Fibroblast of peridontal ligament (primary cell): ENCODE data around the gene CTSD.
"Not testable (repeated sequence)": the region's sequence is repeated elsewhere in the genome, so short reads cannot be mapped to it uniquely, and the experiment has no call there.

Experiments used
- DNase-seq: peaks from one replicate; pipeline ENCODE4 v3.0.0-alpha.2; 2010; ENCODE audit errors: extremely low read depth

CTSD gene

DNA sequence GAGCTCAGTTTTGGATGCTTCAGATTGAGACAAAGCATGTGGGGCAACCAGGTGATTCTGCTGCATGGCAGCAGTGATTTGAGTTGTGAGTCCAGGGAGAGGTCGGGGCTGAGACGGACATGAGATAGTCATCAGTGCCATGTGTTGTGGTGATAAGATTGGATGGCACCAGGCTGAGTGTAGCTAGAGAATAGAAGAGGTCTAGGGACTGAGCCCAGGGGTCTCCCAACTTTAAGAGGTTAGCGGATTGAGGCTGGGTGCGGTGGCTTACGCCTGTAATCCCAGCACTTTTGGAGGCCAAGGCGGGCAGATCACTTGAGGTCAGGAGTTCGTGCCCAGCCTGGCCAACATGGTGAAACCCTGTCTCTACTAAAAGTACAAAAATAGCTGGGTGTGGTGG, 6.3 kb upstream of the CTSD start:
- DNase-seq = no peak

GRCh38 chr11:1769304-1769936, 5.7 kb upstream of the CTSD start:
- not testable (repeated sequence) for DNase-seq

DNA sequence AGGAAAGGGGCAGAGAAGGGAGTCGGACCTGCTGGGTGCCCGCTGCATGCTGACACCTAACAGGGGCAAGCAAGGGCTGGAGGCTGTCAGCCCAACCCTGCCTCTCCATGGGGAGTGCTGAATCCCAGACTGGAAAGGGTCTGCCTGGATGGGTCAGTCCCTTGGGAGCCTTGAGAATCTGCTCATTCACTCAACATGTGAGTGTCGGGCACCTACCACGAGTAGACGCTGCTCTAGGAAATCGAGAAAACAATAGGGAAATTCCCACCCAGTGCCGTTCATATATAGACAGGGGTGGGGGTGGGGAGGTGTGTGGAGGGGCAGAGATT, 4.4 kb upstream of the CTSD start:
- no peak for DNase-seq

DNA sequence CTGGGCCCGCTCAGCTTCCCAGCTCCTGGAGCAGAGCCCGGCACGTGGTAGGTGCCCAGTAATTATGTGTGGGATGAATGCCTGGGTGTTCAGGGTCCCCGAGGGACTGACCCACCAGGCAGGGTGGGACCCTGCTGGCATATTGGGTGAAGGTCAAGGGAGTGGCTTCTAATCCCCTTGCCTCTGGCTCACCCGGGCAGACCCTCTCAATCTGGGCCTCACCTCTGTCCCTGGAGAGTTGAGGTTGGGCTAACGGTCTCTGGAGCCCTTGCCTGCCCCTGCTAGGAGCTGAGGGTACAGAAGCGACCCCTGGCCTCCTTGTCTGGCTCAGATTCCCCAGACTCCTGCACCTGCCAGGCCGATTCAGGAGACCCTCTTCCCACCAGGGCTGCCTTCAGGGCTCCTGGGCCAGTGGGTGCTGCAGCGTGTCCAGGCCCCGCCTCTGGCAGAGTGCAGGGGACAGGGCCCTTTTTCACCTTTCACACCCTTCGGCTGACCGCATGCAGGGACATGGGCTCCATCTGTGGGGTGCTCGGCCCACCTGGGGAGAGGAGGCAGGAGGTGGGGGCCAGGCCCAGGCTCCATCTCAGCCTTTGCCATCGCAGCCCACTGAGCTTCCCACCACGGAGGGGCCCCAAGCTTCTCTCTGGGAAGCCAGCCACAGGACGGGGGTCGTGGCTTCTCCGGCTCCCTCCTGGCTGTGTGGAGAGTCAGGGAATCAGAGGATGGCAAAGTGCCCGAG, 3.8 kb upstream of the CTSD start:
- no peak for DNase-seq

- DNase-seq = no peak
Observed at GRCh38 chr11:1766719-1767398, 3.1 kb upstream of the CTSD start.

GRCh38 chr11:1765871-1766718, 2.4 kb upstream of the CTSD start:
- no peak for DNase-seq

- DNase-seq = no peak
Observed at GRCh38 chr11:1763336-1763795, 361 bp downstream of the CTSD start.

DNA sequence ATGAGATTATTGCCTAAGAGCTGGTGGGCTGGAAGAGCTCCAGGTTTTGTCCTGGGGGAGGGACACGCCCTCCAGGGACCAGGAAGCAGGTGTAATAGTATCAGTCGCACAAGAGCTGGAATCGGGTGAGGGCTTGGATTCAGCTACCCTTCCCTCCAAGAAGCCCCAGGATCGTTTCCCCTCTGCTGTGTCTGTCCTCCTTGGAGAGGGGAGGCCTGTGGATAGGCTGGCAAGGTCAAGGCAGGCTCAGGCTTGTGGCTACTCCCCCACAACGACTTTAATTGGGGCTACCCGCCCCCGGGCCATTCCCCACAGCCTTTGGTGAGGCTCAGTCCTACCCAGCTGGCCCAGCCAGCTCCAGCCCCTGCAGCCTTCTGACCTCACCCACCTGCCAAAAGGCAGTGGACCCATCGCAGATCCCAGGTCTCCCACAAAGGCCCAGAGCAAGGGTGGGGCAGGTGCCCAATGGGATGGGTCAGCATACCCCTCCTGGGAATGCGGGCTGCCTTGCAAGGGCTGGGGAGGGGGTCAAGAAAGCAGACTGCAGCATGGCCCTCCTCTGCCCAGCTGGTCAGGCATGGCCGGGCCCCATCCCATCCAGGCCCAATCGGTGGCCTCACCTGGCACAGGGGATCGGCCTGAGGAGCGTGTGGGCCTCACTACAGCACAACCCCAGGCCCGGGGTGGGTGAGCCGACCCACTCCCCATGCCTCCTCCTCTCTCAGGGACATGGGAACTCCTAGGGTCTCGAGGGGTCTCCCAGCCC, 1.0 kb downstream of the CTSD start:
- no peak for DNase-seq

DNA sequence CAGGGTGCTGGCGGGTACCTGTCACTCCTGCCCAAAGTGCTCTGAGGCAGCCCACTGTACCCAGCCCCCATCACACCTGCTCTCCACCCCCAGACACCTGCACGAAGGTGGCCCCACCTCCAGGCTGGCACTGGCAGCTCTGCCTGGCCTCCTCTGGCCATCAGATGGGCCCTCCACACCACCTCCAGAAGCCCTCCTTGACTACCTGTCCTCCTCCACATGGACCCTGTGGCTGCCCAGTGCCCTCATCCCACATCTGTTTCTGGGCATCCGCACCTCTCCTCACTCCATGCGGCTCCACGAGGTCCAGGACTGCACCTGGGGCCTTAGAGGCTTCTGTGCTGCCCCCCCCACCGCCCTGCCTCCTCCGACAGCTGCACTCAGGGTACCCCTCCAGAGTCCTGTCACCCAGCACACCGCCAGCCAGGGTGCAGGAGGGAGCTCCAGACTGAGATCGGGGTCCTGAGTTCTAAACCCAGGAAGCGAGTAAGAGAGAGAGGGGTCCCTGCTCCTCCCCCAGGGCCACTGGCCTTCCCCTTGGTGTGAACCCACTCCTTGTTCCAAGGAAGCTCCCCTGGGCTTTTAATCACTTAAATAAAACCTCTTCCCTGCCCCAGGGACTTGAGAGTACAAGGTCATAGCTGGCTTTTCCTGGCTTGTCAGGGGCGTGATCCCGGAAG, 1.7 kb downstream of the CTSD start:
- DNase-seq = no peak

DNA sequence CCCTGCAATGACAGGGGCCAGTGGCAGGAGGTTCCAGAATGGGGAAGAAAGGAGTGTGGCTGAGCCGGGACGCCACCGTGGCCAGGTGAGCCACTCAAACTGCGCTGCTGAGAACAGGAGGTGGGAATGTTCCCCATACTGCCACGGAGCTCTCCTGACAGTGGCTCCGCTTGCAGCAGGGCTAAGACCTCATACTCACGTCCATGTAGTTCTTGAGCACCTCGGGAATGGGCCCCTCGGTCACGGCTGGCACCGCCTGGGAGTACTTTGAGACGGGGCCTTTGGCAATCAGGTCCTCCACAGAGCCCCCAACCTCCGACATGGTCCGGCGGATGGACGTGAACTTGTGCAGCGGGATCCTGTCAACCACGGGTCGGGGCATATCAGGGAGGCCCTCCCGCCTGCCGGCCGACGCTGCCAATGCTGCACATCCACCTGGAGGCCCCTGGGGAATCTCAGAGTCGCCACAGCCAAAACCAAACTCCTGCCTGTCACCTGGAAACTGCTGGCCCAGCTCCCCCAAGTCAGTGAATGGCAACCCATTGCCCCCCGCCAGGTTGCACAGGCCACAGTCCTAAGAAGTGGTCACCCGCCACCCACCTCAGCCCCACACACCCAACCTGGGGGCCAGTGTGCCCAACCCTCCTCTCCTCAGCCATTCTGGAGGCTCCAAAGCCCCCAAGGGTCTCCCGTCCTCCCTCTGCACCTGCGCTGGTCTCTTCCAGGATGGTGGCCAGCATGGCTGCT, 2.4 kb downstream of the CTSD start:
- DNase-seq = no peak

DNA sequence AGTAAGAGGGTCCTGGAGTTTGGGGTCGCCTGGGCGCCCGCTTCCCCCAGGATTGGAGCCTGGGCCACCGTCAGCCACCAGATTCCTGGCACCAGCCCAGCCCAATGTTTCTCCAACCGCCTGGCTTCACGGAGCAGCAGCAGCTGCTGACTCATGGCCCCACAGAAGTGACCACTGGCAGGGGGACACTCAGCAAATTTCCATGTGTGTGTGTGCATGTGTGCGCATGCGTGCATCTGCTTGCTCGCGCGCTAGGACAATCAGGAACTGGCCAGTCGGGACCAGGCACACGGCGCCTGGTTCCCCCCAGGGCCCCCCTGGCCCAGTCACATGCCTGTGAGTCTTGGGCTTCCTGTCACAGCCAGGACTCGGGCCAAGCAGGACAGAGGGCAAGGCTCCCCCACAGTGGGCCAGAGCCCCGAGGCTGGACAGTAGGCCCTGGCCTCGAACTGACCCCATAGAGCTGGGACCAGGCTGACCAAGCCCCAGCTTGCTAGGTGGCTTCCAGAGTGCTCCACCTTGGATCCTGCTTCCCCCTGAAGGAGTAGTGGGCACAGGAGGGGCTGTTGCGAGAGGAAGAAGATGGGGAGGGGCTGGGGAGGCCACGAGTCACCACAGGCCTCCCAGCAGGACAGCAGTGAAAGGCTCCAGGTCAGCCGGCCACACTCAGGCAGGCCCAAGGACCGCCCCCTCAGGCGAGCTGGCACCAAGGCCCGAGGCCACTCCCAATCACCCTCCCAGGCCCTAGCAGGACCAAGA, 3.2 kb downstream of the CTSD start:
- no peak for DNase-seq

GRCh38 chr11:1759851-1760220, 3.9 kb downstream of the CTSD start:
- no peak for DNase-seq

DNA sequence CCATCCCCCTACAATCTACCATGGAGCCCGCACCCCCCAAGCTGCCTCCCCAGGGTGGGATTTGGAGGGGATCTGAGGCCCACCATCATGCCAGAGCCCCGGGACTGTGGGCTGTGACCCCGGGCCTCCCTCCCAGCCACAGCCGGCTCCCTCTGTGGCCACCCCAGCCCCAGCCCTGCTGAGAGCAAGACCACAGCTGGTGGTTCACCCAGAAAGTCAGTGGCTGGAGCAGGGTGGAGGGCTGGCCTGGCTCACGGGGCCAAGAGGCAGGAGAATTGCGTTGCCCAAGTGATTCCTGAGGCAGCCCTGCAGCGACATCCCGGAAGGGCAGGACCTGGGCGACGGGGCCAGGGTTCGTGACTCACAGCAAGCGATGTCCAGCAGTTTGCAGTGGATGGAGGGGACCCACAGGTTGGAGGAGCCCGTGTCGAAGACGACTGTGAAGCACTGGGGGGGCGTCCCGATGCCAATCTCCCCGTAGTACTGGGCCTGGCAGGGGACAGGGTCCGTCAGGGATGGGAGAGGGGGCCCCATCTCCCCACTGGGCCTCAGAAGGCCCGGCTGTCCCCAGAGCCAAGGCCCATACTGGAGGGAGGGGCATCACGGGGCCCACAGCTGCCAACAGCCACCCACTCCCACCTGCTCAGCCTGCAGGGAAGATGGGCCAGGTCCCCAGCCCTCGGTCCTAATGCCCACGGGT, 4.4 kb downstream of the CTSD start:
- DNase-seq = no peak

DNA sequence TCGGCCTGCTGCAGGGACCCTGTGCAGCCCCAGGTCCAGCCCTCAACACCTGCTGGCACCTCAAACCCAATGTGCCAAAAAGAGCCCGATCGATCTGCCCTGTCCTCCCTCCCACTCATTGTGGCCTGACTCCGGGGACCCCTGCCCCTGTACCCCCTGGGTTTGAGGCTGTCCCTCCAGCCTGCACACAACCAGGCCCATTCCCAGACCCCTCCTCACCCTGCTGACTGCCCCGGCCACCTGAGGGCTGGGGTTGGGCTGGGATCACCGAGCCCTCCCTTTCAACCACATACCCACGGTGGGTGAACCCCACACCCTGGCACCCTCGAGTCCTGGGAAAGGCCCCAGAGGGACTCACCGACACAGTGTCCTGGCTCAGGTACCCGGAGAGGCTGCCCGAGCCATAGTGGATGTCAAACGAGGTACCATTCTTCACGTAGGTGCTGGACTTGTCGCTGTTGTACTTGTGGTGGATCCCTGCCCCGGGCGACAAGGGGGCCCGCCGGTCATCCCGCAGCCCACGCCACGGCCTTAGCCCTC, 5.0 kb downstream of the CTSD start:
- DNase-seq = no peak

GRCh38 chr11:1757861-1758610, 5.7 kb downstream of the CTSD start:
- DNase-seq = no peak

- no peak for DNase-seq
Observed at GRCh38 chr11:1756791-1757771, 6.6 kb downstream of the CTSD start.
